ENCODE results near the gene SPEM2. TPM values are rescaled to one million over a fixed set of nuclear protein-coding genes. Genes with fewer than 3 reads are reported as not detected.

The SPEM2 gene
- total and polyA plus RNA-seq, 2 of the 8 experiments (the other 6 are each of a cell fraction or from before 2014, with no cell fraction given) = 0.03 TPM; not detected in 1

DNA sequence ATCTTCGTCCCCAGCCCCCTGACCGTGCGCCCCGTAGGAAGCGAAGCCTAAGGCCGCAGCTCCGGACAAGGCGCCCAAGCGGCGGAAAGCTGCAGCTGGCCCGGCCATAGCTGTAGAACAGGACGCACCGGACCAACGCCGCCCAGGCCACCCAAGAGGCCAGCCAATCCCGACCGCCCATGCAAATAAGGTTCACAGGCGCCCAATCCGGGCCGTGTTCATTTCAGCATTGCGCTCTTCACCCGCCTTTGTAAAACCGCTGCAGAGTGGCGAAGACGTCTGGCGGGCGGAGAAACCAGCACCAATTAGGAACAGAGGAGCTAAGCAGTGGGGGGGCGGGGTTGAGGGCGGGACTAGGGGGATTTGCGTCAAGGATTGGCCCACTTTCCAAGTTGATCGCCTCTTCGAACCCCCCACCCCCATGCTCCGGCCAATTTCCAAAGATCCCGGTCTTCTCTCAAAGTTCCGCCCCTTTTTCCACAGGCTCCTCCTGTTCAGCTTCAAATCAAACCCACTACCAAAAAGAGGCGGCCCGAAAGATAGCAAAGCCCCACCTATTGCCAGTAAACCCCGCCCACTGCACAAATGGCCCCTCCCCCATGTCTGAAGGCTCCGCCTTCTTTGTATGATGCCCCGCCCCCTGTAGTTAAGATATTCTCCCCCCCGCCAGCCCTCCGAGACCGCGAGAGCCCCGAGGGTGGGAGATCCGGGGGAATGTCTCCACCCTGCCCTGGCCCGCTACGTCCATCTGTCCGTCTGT is 21.3 kb upstream of the SPEM2 start, which contains the start of gene TMEM256:
Gene TMEM256 (minus strand): TSS at position 121 of the 760 bp plus-strand sequence. CDS start 13 bp downstream, at position 108.
- H3K27me3 ChIP-seq (replicated peaks in 1 of 4; ENCODE audit: control insufficient read depth in 3 of 4, extremely low read depth in 1 of 4, insufficient read depth in 3 of 4, low read length in 3 of 4) = no peaks in the 10 kb centered on the region; a peak in 1 of 7 replicates
- H3K36me3 ChIP-seq (ENCODE audit: control insufficient read depth in 2 of 4, insufficient read depth in 4 of 4, low read length in 3 of 4) = peaks cover 0 to 10% (median 4%) of the 10 kb centered on the region in 4 experiments; a peak in 5 of 8 replicates
- peak within 1 kb of the TSS; percentile 81; the same call in 1 of the 2 replicates for H3K27ac ChIP-seq (ENCODE audit: low read depth, low read length)
- DNase-seq (ENCODE audit: low read depth in 1 of 2, low spot score in 2 of 2) (peak; percentile 96 to 99), FAIRE-seq (peak; percentile 95)
- H3K4me1 ChIP-seq (replicated peaks in 1 of 4; ENCODE audit: control insufficient read depth in 3 of 4, insufficient read depth in 4 of 4, low read length in 3 of 4) = peaks cover 0 to 15% (median 11%) of the 10 kb centered on the region in 4 experiments; a peak in 5 of 7 replicates
- H3K4me3 ChIP-seq (ENCODE audit: extremely low read depth in 1 of 4, insufficient read depth in 2 of 4, low read depth in 3 of 4, low read length in 4 of 4) = peak within 1 kb of the TSS; percentile 72 to 94 (median 81)
- peaks cover 0 to 8% of the 10 kb centered on the region in 2 experiments; a peak in 1 of 4 replicates for H3K79me2 ChIP-seq (ENCODE audit: control insufficient read depth in 1 of 2, insufficient read depth in 2 of 2, low read length in 2 of 2)
- no peak within 1 kb of the TSS; the same call in 1 of the 2 replicates for H4K8ac ChIP-seq (ENCODE audit: extremely low read depth, insufficient read depth, low read length)
- H3K23ac ChIP-seq (ENCODE audit: insufficient read length) = no peak within 1 kb of the TSS
- H2AFZ ChIP-seq (ENCODE audit: low read length) = no peak within 1 kb of the TSS
- peaks cover 0 to 8% of the 10 kb centered on the region in 2 experiments for H4K20me1 ChIP-seq (replicated peaks in 1 of 2; ENCODE audit: control insufficient read depth in 1 of 2, insufficient read depth in 2 of 2, low read length in 2 of 2)
- 2% methylated on average over 40 of the region's 49 CpGs; no CpG with 5 or more reads in 1 of the 2 experiments for WGBS, 2 experiments (ENCODE audit: extremely low coverage in 1 of 2, insufficient coverage in 1 of 2, insufficient read length in 1 of 2, insufficient replicate concordance in 2 of 2, low coverage in 1 of 2, low lambda C conversion rate in 2 of 2, missing lambda C conversion rate in 1 of 2)
- H2AK5ac ChIP-seq (ENCODE audit: low read depth, low read length) = peak within 1 kb of the TSS; percentile 75; the same call in 1 of the 2 replicates
- H3K4ac ChIP-seq (replicated peaks; ENCODE audit: insufficient read length, low read depth, low read length) = peak within 1 kb of the TSS; percentile 5
- H3K18ac ChIP-seq (ENCODE audit: extremely low read depth, low read length) = peak within 1 kb of the TSS; percentile 96
- peak within 1 kb of the TSS; percentile 21 for H3K14ac ChIP-seq (ENCODE audit: insufficient read length)
- H4K5ac ChIP-seq (ENCODE audit: insufficient read length, low read depth, low read length) = peak within 1 kb of the TSS; percentile 79
- H3K56ac ChIP-seq (replicated peaks; ENCODE audit: insufficient read length, low read depth, low read length) = peak within 1 kb of the TSS; percentile 91
- ChIA-PET CTCF (ENCODE audit: partially characterized antibody) (interaction anchor here (0.8 to 3.5 kb wide), 10 partner anchors 9 to 157 kb away, joined by 3 to 26 read pairs (median 5); partner anchors contain the start of genes TMEM102, TMEM95 and TNK1), POLR2A (ENCODE audit: partially characterized antibody) (interaction anchor here (0.7 to 8.2 kb wide), 25 partner anchors 10 to 190 kb away, joined by 3 to 66 read pairs (median 4); partner anchors contain the start of genes ACAP1, CHRNB1, FGF11 and KCTD11)
- no peak within 1 kb of the TSS for H4K91ac ChIP-seq (replicated peaks; ENCODE audit: insufficient read length, low read length)
- H3K9me3 ChIP-seq (ENCODE audit: insufficient read depth in 2 of 2, low read depth in 1 of 2, low read length in 1 of 2) = no peaks in the 10 kb centered on the region
- H2BK5ac ChIP-seq (ENCODE audit: low read depth, low read length) = peak within 1 kb of the TSS; percentile 76
- H2BK15ac ChIP-seq (ENCODE audit: low read length) = no peak within 1 kb of the TSS
- peaks cover 15% of the 10 kb centered on the region; the same call in 1 of the 2 replicates for H3K23me2 ChIP-seq (ENCODE audit: low read depth, low read length)
- H2BK120ac ChIP-seq (replicated peaks; ENCODE audit: low read depth, low read length) = no peak within 1 kb of the TSS
- no peak within 1 kb of the TSS for H2BK12ac ChIP-seq (ENCODE audit: low read depth, low read length)
- no peak within 1 kb of the TSS for H2BK20ac ChIP-seq (ENCODE audit: low read length)
- H3K79me1 ChIP-seq (ENCODE audit: low read depth, low read length) = peaks cover 5% of the 10 kb centered on the region
- H3K9ac ChIP-seq (replicated peaks in 1 of 4; ENCODE audit: extremely low read depth in 1 of 4, low read depth in 3 of 4, low read length in 3 of 4) = peak within 1 kb of the TSS; percentile 34 to 61 (median 47)
- peak within 1 kb of the TSS; percentile 90 to 97 for H3K4me2 ChIP-seq (ENCODE audit: insufficient read depth in 1 of 2, low read depth in 2 of 2, low read length in 2 of 2)
- TF ChIP-seq SUZ12 (IDR thresholded peaks at IDR 0.05; ENCODE audit: low read length) (no peak), TAF7 (optimal IDR thresholded peaks at IDR 0.05; ENCODE audit: borderline replicate concordance, low read depth, low read length) (peak; percentile 53), CTBP2 (IDR thresholded peaks at IDR 0.05; ENCODE audit: borderline replicate concordance, insufficient read depth, insufficient read length, low read length) (no peak), TBP (IDR thresholded peaks at IDR 0.05; ENCODE audit: low read depth, low read length) (peak; percentile 93), JUND (IDR thresholded peaks at IDR 0.05; ENCODE audit: low read length) (no peak; the same call in 1 of the 2 replicates), POLR2A (IDR thresholded peaks at IDR 0.05; ENCODE audit: control extremely low read depth in 1 of 2, low read depth in 2 of 2, low read length in 2 of 2) (peak in 1 of 2 experiments; percentile 74; a peak in 2 of 3 replicates), POLR2AphosphoS5 (IDR thresholded peaks at IDR 0.05; ENCODE audit: low read depth, low read length) (peak; percentile 74), GTF2F1 (IDR thresholded peaks at IDR 0.05; ENCODE audit: borderline replicate concordance, low read depth, low read length) (peak; percentile 64; the same call in 1 of the 2 replicates), CHD2 (IDR thresholded peaks at IDR 0.05; ENCODE audit: low read length) (peak; percentile 84), MAFK (IDR thresholded peaks at IDR 0.05; ENCODE audit: low read depth, low read length) (no peak), TAF1 (IDR thresholded peaks at IDR 0.05; ENCODE audit: low read depth, low read length) (peak; percentile 92), YY1 (IDR thresholded peaks at IDR 0.05; ENCODE audit: low read depth, low read length) (peak; percentile 85)

Measured in H1 (cell line).